ENCODE data around the gene RPSA.

Gene RPSA

GRCh38 chr3:39460677-39461076 is 54.2 kb downstream of the RPSA start:
- no peak for DNase-seq
